H1 (cell line): ENCODE data around the gene RTP2. TPM values are rescaled to one million over a fixed set of nuclear protein-coding genes. Genes with fewer than 3 reads are reported as not detected.

Source experiments
- CTCF ChIA-PET: fragments of 300-600 bp; sonication (Branson Sonifier 250); formaldehyde crosslinking; loops from one replicate; lab custom pipeline; 2021; ENCODE audit not compliant: partially characterized antibody; lab: Charles Lee
- POLR2A ChIA-PET: fragments of 300-600 bp; sonication (Branson Sonifier 250); formaldehyde crosslinking; loops from one replicate; lab custom pipeline; 2021; ENCODE audit warnings: inconsistent platforms; ENCODE audit not compliant: partially characterized antibody; lab: Charles Lee
- DNase-seq, 2 experiments: peaks; one replicate each; pipeline versions ENCODE4 v3.0.0 to v3.0.0-alpha.2; 2010 to 2022; ENCODE audit warnings: low spot score in 2 of 2, low read depth in 1 of 2, mixed read lengths in 1 of 2
- FAIRE-seq: peaks from 2 replicates; lab custom pipeline; 2011; peaks lifted over from hg19 to GRCh38; lab: Jason Lieb, UNC
- H2AFZ ChIP-seq: 2 replicates; pipeline ENCODE4 v1.8.1; 2012; ENCODE audit warnings: low read length, inconsistent platforms
- H2AK5ac ChIP-seq: 2 replicates; pipeline ENCODE4 v1.6.1; 2013; ENCODE audit warnings: low read depth, low read length
- H2BK120ac ChIP-seq: replicated peaks from 2 replicates; pipeline ENCODE3; 2013; ENCODE audit warnings: low read depth, low read length, inconsistent platforms
- H2BK12ac ChIP-seq: 2 replicates; pipeline ENCODE4 v1.6.1; 2013; ENCODE audit warnings: low read depth, low read length
- H2BK15ac ChIP-seq: 2 replicates; pipeline ENCODE4 v1.6.1; 2013; ENCODE audit warnings: low read length
- H2BK20ac ChIP-seq: 2 replicates; pipeline ENCODE4 v1.6.1; 2013; ENCODE audit warnings: low read length
- H2BK5ac ChIP-seq: 2 replicates; pipeline ENCODE4 v1.6.1; 2013; ENCODE audit warnings: low read depth, low read length
- H3K14ac ChIP-seq: 2 replicates; pipeline ENCODE4 v1.6.1; 2013; ENCODE audit warnings: inconsistent platforms; ENCODE audit not compliant: insufficient read length
- H3K18ac ChIP-seq: 2 replicates; pipeline ENCODE4 v1.6.1; 2013; ENCODE audit warnings: low read length; ENCODE audit errors: extremely low read depth
- H3K23ac ChIP-seq: 2 replicates; pipeline ENCODE4 v1.6.1; 2013; ENCODE audit warnings: inconsistent platforms; ENCODE audit not compliant: insufficient read length
- H3K23me2 ChIP-seq: 2 replicates; pipeline ENCODE4 v1.6.1; 2013; ENCODE audit warnings: low read depth, low read length
- H3K27ac ChIP-seq: 2 replicates; pipeline ENCODE4 v1.6.1; 2011; ENCODE audit warnings: low read depth, low read length, inconsistent platforms
- H3K27me3 ChIP-seq, 4 experiments: replicated peaks in 1 of 4; 1 replicate in 1 of 4; 2 replicates in 3 of 4; pipeline versions ENCODE4 v1.6.1 to v1.8.1; 2011 to 2013; ENCODE audit warnings: low read length in 3 of 4, mild to moderate bottlenecking in 3 of 4, inconsistent platforms in 2 of 4, mixed read lengths in 2 of 4, moderate library complexity in 1 of 4; ENCODE audit not compliant: control insufficient read depth in 3 of 4, insufficient read depth in 3 of 4; ENCODE audit errors: extremely low read depth in 1 of 4
- H3K36me3 ChIP-seq, 4 experiments: 2 replicates each; pipeline versions ENCODE4 v1.6.1 to v1.8.1; 2011 to 2013; ENCODE audit warnings: mild to moderate bottlenecking in 4 of 4, low read length in 3 of 4, moderate library complexity in 2 of 4, control low read depth in 1 of 4, inconsistent platforms in 1 of 4; ENCODE audit not compliant: insufficient read depth in 4 of 4, control insufficient read depth in 2 of 4
- H3K4ac ChIP-seq: replicated peaks from 2 replicates; pipeline ENCODE3; 2013; ENCODE audit warnings: low read length, low read depth, mixed read lengths, inconsistent platforms; ENCODE audit not compliant: insufficient read length
- H3K4me1 ChIP-seq, 4 experiments: replicated peaks in 1 of 4; 1 replicate in 1 of 4; 2 replicates in 3 of 4; pipeline versions ENCODE4 v1.6.1 to v1.8.1; 2011 to 2013; ENCODE audit warnings: low read length in 3 of 4, inconsistent platforms in 2 of 4, mixed read lengths in 1 of 4; ENCODE audit not compliant: insufficient read depth in 4 of 4, control insufficient read depth in 3 of 4
- H3K4me2 ChIP-seq, 2 experiments: 2 replicates each; pipeline versions ENCODE4 v1.6.1 to v1.8.1; 2011 to 2013; ENCODE audit warnings: low read depth in 2 of 2, low read length in 2 of 2, control low read depth in 1 of 2, inconsistent platforms in 1 of 2, mild to moderate bottlenecking in 1 of 2; ENCODE audit not compliant: insufficient read depth in 1 of 2
- H3K4me3 ChIP-seq, 4 experiments: fragments of 200-600, 300-600 bp in 1 of 4; sonication (generic), shearing (Covaris generic), sonication (Bioruptor Twin) in 1 of 4; 2 replicates each; pipeline versions ENCODE4 v1.5.1 to v1.8.1; 2011 to 2016; ENCODE audit warnings: low read length in 4 of 4, low read depth in 3 of 4, control low read depth in 2 of 4, inconsistent platforms in 2 of 4, mild to moderate bottlenecking in 2 of 4, mixed read lengths in 1 of 4, moderate library complexity in 1 of 4; ENCODE audit not compliant: insufficient read depth in 2 of 4; ENCODE audit errors: extremely low read depth in 1 of 4
- H3K56ac ChIP-seq: replicated peaks from 2 replicates; pipeline ENCODE3; 2013; ENCODE audit warnings: low read depth, mild to moderate bottlenecking, mixed read lengths, low read length, inconsistent platforms; ENCODE audit not compliant: insufficient read length
- H3K79me1 ChIP-seq: 2 replicates; pipeline ENCODE4 v1.6.1; 2013; ENCODE audit warnings: low read depth, low read length, control low read depth
- H3K79me2 ChIP-seq, 2 experiments: 2 replicates each; pipeline versions ENCODE4 v1.6.1 to v1.8.1; 2012 to 2013; ENCODE audit warnings: low read length in 2 of 2, mild to moderate bottlenecking in 2 of 2, inconsistent platforms in 1 of 2; ENCODE audit not compliant: insufficient read depth in 2 of 2, control insufficient read depth in 1 of 2
- H3K9ac ChIP-seq, 4 experiments: replicated peaks in 1 of 4; 1 replicate in 1 of 4; 2 replicates in 3 of 4; pipeline versions ENCODE4 v1.6.1 to v1.8.1; 2011 to 2013; ENCODE audit warnings: low read depth in 3 of 4, low read length in 3 of 4, control low read depth in 2 of 4, mild to moderate bottlenecking in 2 of 4, moderate library complexity in 2 of 4, inconsistent platforms in 1 of 4; ENCODE audit errors: extremely low read depth in 1 of 4
- H3K9me3 ChIP-seq, 2 experiments: 2 replicates each; pipeline versions ENCODE4 v1.6.1 to v1.8.1; 2012 to 2013; ENCODE audit warnings: mild to moderate bottlenecking in 2 of 2, moderate library complexity in 2 of 2, control low read depth in 1 of 2, inconsistent platforms in 1 of 2, low read depth in 1 of 2, low read length in 1 of 2, mixed read lengths in 1 of 2; ENCODE audit not compliant: insufficient read depth in 2 of 2
- H4K20me1 ChIP-seq, 2 experiments: replicated peaks in 1 of 2; 2 replicates each; pipeline versions ENCODE3 to v1.8.1; 2011 to 2013; ENCODE audit warnings: inconsistent platforms in 2 of 2, low read length in 2 of 2, mild to moderate bottlenecking in 1 of 2; ENCODE audit not compliant: insufficient read depth in 2 of 2, control insufficient read depth in 1 of 2
- H4K5ac ChIP-seq: 2 replicates; pipeline ENCODE4 v1.6.1; 2013; ENCODE audit warnings: low read length, low read depth, mixed read lengths, inconsistent platforms; ENCODE audit not compliant: insufficient read length
- H4K8ac ChIP-seq: 2 replicates; pipeline ENCODE4 v1.8.0; 2013; ENCODE audit warnings: mild to moderate bottlenecking, moderate library complexity, low read length, inconsistent platforms; ENCODE audit not compliant: insufficient read depth; ENCODE audit errors: extremely low read depth
- H4K91ac ChIP-seq: replicated peaks from 2 replicates; pipeline ENCODE3; 2013; ENCODE audit warnings: low read length, mixed read lengths, inconsistent platforms; ENCODE audit not compliant: insufficient read length
- EGR1 ChIP-seq: IDR thresholded peaks from 2 replicates; pipeline ENCODE4 v1.6.1; 2011; ENCODE audit warnings: low read depth, low read length, borderline replicate concordance
- JUND ChIP-seq: IDR thresholded peaks from 2 replicates; pipeline ENCODE4 v1.6.1; 2011; ENCODE audit warnings: mild to moderate bottlenecking, improper control_type of control experiment, low read length
- NANOG ChIP-seq: IDR thresholded peaks from 2 replicates; pipeline ENCODE4 v1.6.1; 2011; ENCODE audit warnings: low read length, low read depth, mild to moderate bottlenecking, inconsistent platforms; ENCODE audit not compliant: insufficient read depth, poor library complexity, severe bottlenecking
- POLR2AphosphoS5 ChIP-seq: IDR thresholded peaks from 2 replicates; pipeline ENCODE4 v1.6.1; 2011; ENCODE audit warnings: low read depth, low read length
- TEAD4 ChIP-seq: IDR thresholded peaks from 2 replicates; pipeline ENCODE4 v1.6.1; 2012; ENCODE audit warnings: low read depth, low read length, inconsistent platforms, mixed read lengths
- WGBS, 2 experiments: shearing (Covaris generic) in 1 of 2; methylation state at CpG; one replicate each; pipeline versions ENCODE4 v1.1.6 to v1.1.7; 2013 to 2015; ENCODE audit warnings: low lambda C conversion rate in 2 of 2, mixed read lengths in 2 of 2, inconsistent platforms in 1 of 2, low coverage in 1 of 2, missing lambda C conversion rate in 1 of 2; ENCODE audit not compliant: insufficient replicate concordance in 2 of 2, insufficient coverage in 1 of 2, insufficient read length in 1 of 2; ENCODE audit errors: extremely low coverage in 1 of 2, missing lambda C conversion rate in 1 of 2; 5-methylcytosine and 5-hydroxymethylcytosine counted together
- polyA plus RNA-seq, 7 experiments: library from polyadenylated mRNA; depleted of rRNA in 3 of 7; stranded (reverse) in 5 of 7; unstranded in 2 of 7; fragments of >200 nt in 5 of 7; fragments of 200-250 nt in 2 of 7; gene quantifications; 1 replicate in 5 of 7; 2 replicates in 1 of 7; 4 replicates in 1 of 7; pipeline versions ENCODE4 v1.2.1 to v1.2.3, GENCODE V29; 2011 to 2013; ENCODE audit warnings: missing spikeins in 2 of 7, mixed read lengths in 2 of 7
- total RNA-seq: library from RNA; stranded (reverse); fragmentation: NEBNext Ultra II Directional; extraction: Animal tissue kit (Norgen Biotek cat#: 25700); gene quantifications from 2 replicates; pipeline ENCODE4 v1.2.1, GENCODE V29; 2021

Gene RTP2
- total and polyA plus RNA-seq, 2 of the 8 experiments (the other 6 are each of a cell fraction or from before 2014, with no cell fraction given): not detected

GRCh38 chr3:187742351-187743171 lies 40.2 kb upstream of the RTP2 start:
- Histone ChIP-seq H3K4me1 (peaks cover 0 to 16% (median 8%) of the 10 kb centered on the region in 4 experiments; a peak in 5 of 7 replicates), H2BK120ac (no peak overlapping the region), H2BK15ac (no peak overlapping the region), H3K18ac (no peak overlapping the region), H4K91ac (no peak overlapping the region), H2BK12ac (no peak overlapping the region), H4K8ac (no peak overlapping the region), H3K79me2 (peaks cover 0 to 12% of the 10 kb centered on the region in 2 experiments; a peak in 1 of 4 replicates), H3K4me3 (peak overlapping the region in 1 of 4 experiments; percentile 88; a peak in 3 of 8 replicates), H3K23me2 (peaks cover 31% of the 10 kb centered on the region), H4K20me1 (no peaks in the 10 kb centered on the region), H3K23ac (no peak overlapping the region), H4K5ac (no peak overlapping the region), H3K14ac (no peak overlapping the region), H2BK20ac (no peak overlapping the region), H3K9ac (no peak overlapping the region), H3K56ac (no peak overlapping the region), H3K36me3 (no peaks in the 10 kb centered on the region), H3K79me1 (no peaks in the 10 kb centered on the region), H2AK5ac (no peak overlapping the region), H3K27ac (no peak overlapping the region), H3K4ac (no peak overlapping the region), H2AFZ (no peak overlapping the region), H3K9me3 (no peaks in the 10 kb centered on the region), H3K27me3 (peaks cover 0 to 10% (median 5%) of the 10 kb centered on the region in 4 experiments; a peak in 3 of 7 replicates), H2BK5ac (no peak overlapping the region), H3K4me2 (peak overlapping the region; percentile 32 to 90; a peak in 2 of 4 replicates)
- ChIA-PET POLR2A (no interaction called here), CTCF (interaction anchor here (0.6 to 1.9 kb wide), 20 partner anchors 9 to 1212 kb away, joined by 3 to 12 read pairs (median 3); no protein-coding TSS in a partner anchor)
- WGBS, 2 experiments: 73% methylated on average over 13 of the region's 13 CpGs; no CpG with 5 or more reads in 1 of the 2 experiments
- DNase-seq (no peak), FAIRE-seq (no peak)
- no peak for TF ChIP-seq NANOG
- no peak for TF ChIP-seq JUND
- no peak for TF ChIP-seq EGR1
- TF ChIP-seq POLR2AphosphoS5: no peak
- TF ChIP-seq TEAD4: no peak
